Stimulated activated CD4-positive, alpha-beta T cell treated with anti-CD3 and anti-CD28 coated beads, Interleukin-2, amount 100 ng/mL, for 24 hours (primary cell): Measurements from ENCODE around the gene IGFALS.

Source experiments
- DNase-seq, 2 donors: peaks; one replicate each; pipeline ENCODE4 v3.0.0-alpha.2; 2020

IGFALS gene

GRCh38 chr16:1775006-1775845, 18.3 kb downstream of the IGFALS start:
- no peak for DNase-seq

GRCh38 chr16:1774448-1774780, 19.1 kb downstream of the IGFALS start:
- DNase-seq: no peak

- DNase-seq: peak in 1 of 2 donors; percentile 39
Observed at GRCh38 chr16:1773703-1774447, 19.6 kb downstream of the IGFALS start.

GRCh38 chr16:1772908-1773702, 20.4 kb downstream of the IGFALS start, which contains the start of gene MRPS34:
Gene MRPS34 (minus strand): TSS chr16:1773134. CDS start chr16:1773119, 15 bp downstream.
- peak; percentile 83 to 85 for DNase-seq

GRCh38 chr16:1772362-1772907, 21.1 kb downstream of the IGFALS start, which contains the start of gene EME2:
Gene EME2 (plus strand): TSS chr16:1772810. CDS start chr16:1773228, 418 bp downstream.
- peak; percentile 63 to 65 for DNase-seq

- no peak for DNase-seq
Observed at GRCh38 chr16:1771864-1772361, 21.6 kb downstream of the IGFALS start.

- DNase-seq: peak; percentile 85 to 89
Observed at GRCh38 chr16:1771188-1771863, 22.2 kb downstream of the IGFALS start, which contains the start of gene NME3. Gene NME3 (minus strand): TSS chr16:1771543. CDS start chr16:1771534, 9 bp downstream.

GRCh38 chr16:1770328-1771187, 22.9 kb downstream of the IGFALS start:
- DNase-seq: peak; percentile 62 to 69

GRCh38 chr16:1769402-1770300, 23.9 kb downstream of the IGFALS start:
- DNase-seq: no peak

- no peak for DNase-seq
Observed at GRCh38 chr16:1768767-1769401, 24.6 kb downstream of the IGFALS start.

GRCh38 chr16:1768061-1768766, 25.3 kb downstream of the IGFALS start:
- DNase-seq: no peak

GRCh38 chr16:1767116-1767994, 26.1 kb downstream of the IGFALS start:
- DNase-seq: no peak

GRCh38 chr16:1766701-1767100, 26.8 kb downstream of the IGFALS start:
- DNase-seq: no peak

GRCh38 chr16:1766231-1766630, 27.3 kb downstream of the IGFALS start:
- no peak for DNase-seq

- no peak for DNase-seq
Observed at GRCh38 chr16:1765826-1766225, 27.7 kb downstream of the IGFALS start.

GRCh38 chr16:1764971-1765370, 28.5 kb downstream of the IGFALS start:
- no peak for DNase-seq
